DMS53 treated with DMSO at 0.1 percent for 48 hours (cell line): ENCODE data around the gene GNG7.

Experiments
- DNase-seq: peaks from one replicate; lab custom pipeline; 2025; ENCODE audit not compliant: unreplicated experiment; lab: John Stamatoyannopoulos, UW

GNG7 gene

GRCh38 chr19:2726904-2727639 is 24.6 kb upstream of the GNG7 start:
- no peak for DNase-seq

GRCh38 chr19:2726160-2726855 is 23.8 kb upstream of the GNG7 start:
- no peak for DNase-seq

- no peak for DNase-seq
Observed at GRCh38 chr19:2724148-2724557, 21.7 kb upstream of the GNG7 start.

GRCh38 chr19:2723747-2724146 is 21.3 kb upstream of the GNG7 start:
- no peak for DNase-seq

- no peak for DNase-seq
Observed at GRCh38 chr19:2723345-2723715, 20.8 kb upstream of the GNG7 start.

- DNase-seq = no peak
Observed at GRCh38 chr19:2722541-2723344, 20.2 kb upstream of the GNG7 start.

- no peak for DNase-seq
Observed at GRCh38 chr19:2721570-2722540, 19.4 kb upstream of the GNG7 start.

GRCh38 chr19:2720777-2721569 is 18.5 kb upstream of the GNG7 start, which contains the start of gene DIRAS1:
DIRAS1 (minus strand) TSS chr19:2721372; CDS start chr19:2717806, 3,566 bp downstream.
- no peak for DNase-seq

GRCh38 chr19:2719920-2720776 is 17.7 kb upstream of the GNG7 start:
- no peak for DNase-seq

- no peak for DNase-seq
Observed at GRCh38 chr19:2719232-2719735, 16.8 kb upstream of the GNG7 start.

- DNase-seq = no peak
Observed at GRCh38 chr19:2717638-2718541, 15.4 kb upstream of the GNG7 start.

GRCh38 chr19:2716722-2717637 is 14.5 kb upstream of the GNG7 start:
- DNase-seq = no peak

GRCh38 chr19:2716275-2716650 is 13.8 kb upstream of the GNG7 start:
- DNase-seq = no peak

GRCh38 chr19:2715470-2716274 is 13.2 kb upstream of the GNG7 start:
- DNase-seq = no peak

GRCh38 chr19:2714531-2715269 is 12.2 kb upstream of the GNG7 start:
- no peak for DNase-seq
